ENCODE data around the gene LEKR1.
A peak's percentile ranks its signal among the peaks of the same experiment; 100 is the strongest.

The LEKR1 gene

GRCh38 chr3:156987946-156988345 lies 161.8 kb downstream of the LEKR1 start:
- DNase-seq (ENCODE audit: low read depth) = no peak
- no peak overlapping the region for H3K4me3 ChIP-seq (ENCODE audit: control insufficient read depth, low read depth, low read length)
- TF ChIP-seq CTCF (IDR thresholded peaks at IDR 0.05; ENCODE audit: control insufficient read depth, insufficient read depth, low read depth, low read length, missing control alignments) = no peak

- no peak overlapping the region for H3K4me3 ChIP-seq (ENCODE audit: control insufficient read depth, low read depth, low read length)
- TF ChIP-seq CTCF (IDR thresholded peaks at IDR 0.05; ENCODE audit: control insufficient read depth, insufficient read depth, low read depth, low read length, missing control alignments) = no peak
- DNase-seq (ENCODE audit: low read depth) = peak; percentile 18
Measured at GRCh38 chr3:156997351-156997750, 171.2 kb downstream of the LEKR1 start.

GRCh38 chr3:157001221-157001957 lies 175.2 kb downstream of the LEKR1 start:
- DNase-seq (ENCODE audit: low read depth) = no peak
- no peak for TF ChIP-seq CTCF (IDR thresholded peaks at IDR 0.05; ENCODE audit: control insufficient read depth, insufficient read depth, low read depth, low read length, missing control alignments)
- H3K4me3 ChIP-seq (ENCODE audit: control insufficient read depth, low read depth, low read length) = no peak overlapping the region

GRCh38 chr3:157021679-157022078 lies 195.5 kb downstream of the LEKR1 start:
- no peak overlapping the region for H3K4me3 ChIP-seq (ENCODE audit: control insufficient read depth, low read depth, low read length)
- no peak for TF ChIP-seq CTCF (IDR thresholded peaks at IDR 0.05; ENCODE audit: control insufficient read depth, insufficient read depth, low read depth, low read length, missing control alignments)
- DNase-seq (ENCODE audit: low read depth) = no peak

- H3K4me3 ChIP-seq (ENCODE audit: control insufficient read depth, low read depth, low read length) = no peak overlapping the region
- no peak for TF ChIP-seq CTCF (IDR thresholded peaks at IDR 0.05; ENCODE audit: control insufficient read depth, insufficient read depth, low read depth, low read length, missing control alignments)
- no peak for DNase-seq (ENCODE audit: low read depth)
Measured at GRCh38 chr3:157023226-157023625, 197.1 kb downstream of the LEKR1 start.

- H3K4me3 ChIP-seq (ENCODE audit: control insufficient read depth, low read depth, low read length) = no peak overlapping the region
- TF ChIP-seq CTCF (IDR thresholded peaks at IDR 0.05; ENCODE audit: control insufficient read depth, insufficient read depth, low read depth, low read length, missing control alignments) = no peak
- DNase-seq (ENCODE audit: low read depth) = peak; percentile 13
Measured at GRCh38 chr3:157026091-157026490, 199.9 kb downstream of the LEKR1 start.

All from AG09309 (cell line).